Fibroblast of lung (primary cell): ENCODE measurements around the gene ITGAD. TPM values are rescaled to one million over a fixed set of nuclear protein-coding genes. Genes with fewer than 3 reads are reported as not detected.

Source experiments
- DNase-seq, 2 donors: peaks; one replicate each; pipeline versions ENCODE4 v3.0.0 to v3.0.0-alpha.2; 2010; ENCODE audit warnings: low read depth in 2 of 2
- H2AFZ ChIP-seq: 2 replicates; pipeline ENCODE4 v1.5.1; 2012; ENCODE audit warnings: low read length, control low read depth, inconsistent platforms
- H3K27ac ChIP-seq: 2 replicates; pipeline ENCODE4 v1.5.1; 2011; ENCODE audit warnings: low read length, control low read depth; ENCODE audit not compliant: insufficient read depth
- H3K27me3 ChIP-seq: 2 replicates; pipeline ENCODE4 v1.5.1; 2011; ENCODE audit warnings: mild to moderate bottlenecking, low read length; ENCODE audit not compliant: control insufficient read depth, insufficient read depth
- H3K36me3 ChIP-seq: 2 replicates; pipeline ENCODE4 v1.5.1; 2011; ENCODE audit warnings: low read length; ENCODE audit not compliant: control insufficient read depth, insufficient read depth
- H3K4me1 ChIP-seq: 2 replicates; pipeline ENCODE4 v1.5.1; 2011; ENCODE audit warnings: low read length; ENCODE audit not compliant: control insufficient read depth, insufficient read depth; ENCODE audit errors: extremely low read depth
- H3K4me2 ChIP-seq: 2 replicates; pipeline ENCODE4 v1.5.1; 2011; ENCODE audit warnings: low read length, control low read depth; ENCODE audit not compliant: insufficient read depth; ENCODE audit errors: extremely low read depth
- H3K4me3 ChIP-seq, 4 experiments: fragments of 200-600 bp in 1 of 4; sonication (generic) in 1 of 4; replicated peaks in 1 of 4; 2 replicates each; pipeline ENCODE4 v1.5.1; 2011 to 2016; ENCODE audit warnings: low read length in 4 of 4, low read depth in 3 of 4, mild to moderate bottlenecking in 3 of 4, control low read depth in 2 of 4, inconsistent platforms in 1 of 4, mixed read lengths in 1 of 4; ENCODE audit not compliant: insufficient read depth in 1 of 4; ENCODE audit errors: control extremely low read depth in 1 of 4
- H3K79me2 ChIP-seq: 2 replicates; pipeline ENCODE4 v1.5.1; 2012; ENCODE audit warnings: mild to moderate bottlenecking, low read length, inconsistent platforms; ENCODE audit not compliant: control insufficient read depth, insufficient read depth
- H3K9ac ChIP-seq: 2 replicates; pipeline ENCODE4 v1.5.1; 2011; ENCODE audit warnings: mild to moderate bottlenecking, low read length, control low read depth; ENCODE audit not compliant: insufficient read depth
- H3K9me3 ChIP-seq: 2 replicates; pipeline ENCODE4 v1.5.1; 2012; ENCODE audit warnings: low read depth, low read length; ENCODE audit not compliant: control insufficient read depth, insufficient read depth
- H4K20me1 ChIP-seq: 2 replicates; pipeline ENCODE4 v1.5.1; 2011; ENCODE audit warnings: low read length; ENCODE audit not compliant: control insufficient read depth, insufficient read depth; ENCODE audit errors: extremely low read depth
- EZH2 ChIP-seq: IDR thresholded peaks from 2 replicates; pipeline ENCODE4 v1.5.1; 2012; ENCODE audit warnings: low read length, control low read depth, mild to moderate bottlenecking; ENCODE audit errors: missing control alignments
- polyA plus RNA-seq, 2 donors: library from polyadenylated mRNA; depleted of rRNA in 1 of 2; stranded (reverse) in 1 of 2; unstranded in 1 of 2; fragments of >200 nt; gene quantifications; 2 replicates each; pipeline ENCODE4 v1.2.1, GENCODE V29; 2011 to 2012; ENCODE audit warnings: missing spikeins in 1 of 2
- total RNA-seq: library from RNA; depleted of rRNA; stranded (reverse); fragments of >200 nt; gene quantifications from 2 replicates; pipeline ENCODE4 v1.2.1, GENCODE V29; 2014
- TF ChIP-seq, protein P1 (sequence below), 2 donors: IDR thresholded peaks in 1 of 2; conservative IDR thresholded peaks in 1 of 2; 1 replicate in 1 of 2; 2 replicates in 1 of 2; pipeline ENCODE4 v1.5.1; 2011 to 2012; ENCODE audit warnings: low read length in 2 of 2, control low read depth in 1 of 2, inconsistent platforms in 1 of 2, low read depth in 1 of 2, mild to moderate bottlenecking in 1 of 2

ITGAD gene
- total and polyA plus RNA-seq, 2 donors (not counting 1 experiment from before 2014, with no cell fraction given), result not detected

DNA sequence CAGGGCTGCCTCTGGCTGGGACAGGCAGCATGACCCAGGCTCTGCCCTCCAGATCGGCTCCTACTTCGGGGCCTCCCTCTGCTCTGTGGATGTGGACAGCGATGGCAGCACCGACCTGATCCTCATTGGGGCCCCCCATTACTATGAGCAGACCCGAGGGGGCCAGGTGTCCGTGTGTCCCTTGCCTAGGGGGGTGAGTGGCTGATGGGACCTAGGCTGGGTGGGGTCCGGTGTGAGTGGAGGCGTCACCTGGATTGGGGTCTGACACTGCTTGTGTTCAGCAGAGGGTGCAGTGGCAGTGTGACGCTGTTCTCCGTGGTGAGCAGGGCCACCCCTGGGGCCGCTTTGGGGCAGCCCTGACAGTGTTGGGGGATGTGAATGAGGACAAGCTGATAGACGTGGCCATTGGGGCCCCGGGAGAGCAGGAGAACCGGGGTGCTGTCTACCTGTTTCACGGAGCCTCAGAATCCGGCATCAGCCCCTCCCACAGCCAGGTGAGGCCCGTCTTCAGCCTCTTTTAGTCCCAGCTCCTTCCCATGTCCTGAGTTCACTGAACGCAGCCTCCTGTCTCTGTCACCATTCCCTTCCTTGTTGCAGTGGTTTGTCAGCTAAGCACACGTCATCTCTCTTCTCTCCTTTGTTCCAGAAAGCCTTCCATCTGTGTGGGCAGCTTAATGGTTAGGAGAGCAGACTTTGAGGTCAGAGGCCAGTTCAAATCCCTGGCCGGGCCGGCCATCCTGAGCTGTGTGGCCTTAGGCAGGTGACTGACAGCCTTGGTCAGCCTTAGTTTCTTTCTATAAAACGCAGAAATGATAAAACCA is 18.1 kb downstream of the ITGAD start:
- Histone ChIP-seq H4K20me1 (no peaks in the 10 kb centered on the region), H3K27ac (no peak overlapping the region), H3K9ac (no peak overlapping the region), H3K27me3 (no peaks in the 10 kb centered on the region), H3K4me3 (no peak overlapping the region), H3K9me3 (no peaks in the 10 kb centered on the region), H3K4me1 (no peaks in the 10 kb centered on the region), H3K4me2 (no peak overlapping the region), H3K36me3 (no peaks in the 10 kb centered on the region), H3K79me2 (no peaks in the 10 kb centered on the region), H2AFZ (no peak overlapping the region)
- DNase-seq, result no peak
- TF ChIP-seq EZH2, result no peak
- TF ChIP-seq, protein P1, sequence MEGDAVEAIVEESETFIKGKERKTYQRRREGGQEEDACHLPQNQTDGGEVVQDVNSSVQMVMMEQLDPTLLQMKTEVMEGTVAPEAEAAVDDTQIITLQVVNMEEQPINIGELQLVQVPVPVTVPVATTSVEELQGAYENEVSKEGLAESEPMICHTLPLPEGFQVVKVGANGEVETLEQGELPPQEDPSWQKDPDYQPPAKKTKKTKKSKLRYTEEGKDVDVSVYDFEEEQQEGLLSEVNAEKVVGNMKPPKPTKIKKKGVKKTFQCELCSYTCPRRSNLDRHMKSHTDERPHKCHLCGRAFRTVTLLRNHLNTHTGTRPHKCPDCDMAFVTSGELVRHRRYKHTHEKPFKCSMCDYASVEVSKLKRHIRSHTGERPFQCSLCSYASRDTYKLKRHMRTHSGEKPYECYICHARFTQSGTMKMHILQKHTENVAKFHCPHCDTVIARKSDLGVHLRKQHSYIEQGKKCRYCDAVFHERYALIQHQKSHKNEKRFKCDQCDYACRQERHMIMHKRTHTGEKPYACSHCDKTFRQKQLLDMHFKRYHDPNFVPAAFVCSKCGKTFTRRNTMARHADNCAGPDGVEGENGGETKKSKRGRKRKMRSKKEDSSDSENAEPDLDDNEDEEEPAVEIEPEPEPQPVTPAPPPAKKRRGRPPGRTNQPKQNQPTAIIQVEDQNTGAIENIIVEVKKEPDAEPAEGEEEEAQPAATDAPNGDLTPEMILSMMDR (conservative IDR thresholded peaks at IDR 0.05 in 1 of 2, IDR thresholded peaks at IDR 0.05 in 1 of 2; ENCODE audit: low read depth in 1 of 2, low read length in 2 of 2), result no peak

DNA sequence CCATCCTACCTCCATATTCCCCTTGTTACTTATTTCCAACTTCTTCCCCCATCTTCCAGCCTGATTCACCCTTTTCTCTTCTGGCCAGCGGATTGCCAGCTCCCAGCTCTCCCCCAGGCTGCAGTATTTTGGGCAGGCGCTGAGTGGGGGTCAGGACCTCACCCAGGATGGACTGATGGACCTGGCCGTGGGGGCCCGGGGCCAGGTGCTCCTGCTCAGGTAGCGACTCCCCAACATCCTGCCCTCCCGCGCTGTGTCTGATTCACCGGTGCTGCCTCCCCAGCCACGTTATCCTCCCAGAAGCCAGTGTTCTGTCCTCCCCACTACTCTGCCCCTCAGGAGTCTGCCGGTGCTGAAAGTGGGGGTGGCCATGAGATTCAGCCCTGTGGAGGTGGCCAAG is 19.6 kb downstream of the ITGAD start:
- no peak overlapping the region for H2AFZ ChIP-seq
- no peak overlapping the region for H3K9ac ChIP-seq
- no peak overlapping the region for H3K4me3 ChIP-seq
- no peak overlapping the region for H3K27ac ChIP-seq
- no peaks in the 10 kb centered on the region for H3K27me3 ChIP-seq
- H3K4me1 ChIP-seq, result no peaks in the 10 kb centered on the region
- H3K36me3 ChIP-seq, result no peaks in the 10 kb centered on the region
- no peak for DNase-seq
- no peaks in the 10 kb centered on the region for H3K9me3 ChIP-seq
- no peak for TF ChIP-seq EZH2
- H4K20me1 ChIP-seq, result no peaks in the 10 kb centered on the region
- no peak overlapping the region for H3K4me2 ChIP-seq
- no peaks in the 10 kb centered on the region for H3K79me2 ChIP-seq

DNA sequence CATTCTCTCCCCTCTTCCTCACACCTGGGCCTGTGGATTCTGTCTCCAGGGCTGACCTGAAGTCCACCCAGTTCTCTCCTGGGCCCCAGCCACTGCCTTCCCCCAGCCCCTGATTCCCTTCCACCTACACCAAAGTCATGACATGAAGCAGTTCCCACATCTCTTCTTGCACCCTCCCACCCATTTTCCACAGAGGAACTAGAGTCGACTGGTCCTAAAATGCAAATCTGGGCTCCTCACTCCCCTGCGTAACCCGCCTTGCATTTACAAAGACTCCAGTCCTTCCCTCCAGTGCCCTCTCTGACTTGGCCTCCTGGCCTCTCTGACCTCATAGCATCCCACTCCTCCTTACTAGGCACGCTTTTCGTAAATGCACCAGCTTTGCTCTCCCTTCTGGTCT is 20.2 kb downstream of the ITGAD start:
- TF ChIP-seq EZH2, result no peak
- TF ChIP-seq, protein P1 (conservative IDR thresholded peaks at IDR 0.05 in 1 of 2, IDR thresholded peaks at IDR 0.05 in 1 of 2; ENCODE audit: low read depth in 1 of 2, low read length in 2 of 2), result no peak
- Histone ChIP-seq H4K20me1 (no peaks in the 10 kb centered on the region), H2AFZ (no peak overlapping the region)

More for the DNA sequence above, 20.2 kb downstream of the ITGAD start:
- Histone ChIP-seq H3K27ac (no peak overlapping the region), H3K4me1 (no peaks in the 10 kb centered on the region), H3K9ac (no peak overlapping the region), H3K79me2 (no peaks in the 10 kb centered on the region), H3K4me3 (no peak overlapping the region), H3K36me3 (no peaks in the 10 kb centered on the region), H3K27me3 (no peaks in the 10 kb centered on the region), H3K4me2 (no peak overlapping the region), H3K9me3 (no peaks in the 10 kb centered on the region)
- no peak for DNase-seq
